NOMO-1 treated with dmso at 0.1 percent for 144 hours (cell line): ENCODE data around the gene PPP1R36.
A peak's percentile ranks its signal among the peaks of the same experiment; 100 is the strongest.
"Not testable (repeated sequence)": the region's sequence is repeated elsewhere in the genome, so short reads cannot be mapped to it uniquely, and the experiment has no call there.

Experiments
- DNase-seq: peaks from one replicate; lab custom pipeline; 2025; ENCODE audit not compliant: unreplicated experiment; lab: John Stamatoyannopoulos, UW

The PPP1R36 gene

GRCh38 chr14:64611358-64612020, 61.7 kb downstream of the PPP1R36 start:
- no peak for DNase-seq

GRCh38 chr14:64612021-64612380, 62.2 kb downstream of the PPP1R36 start:
- no peak for DNase-seq

GRCh38 chr14:64612971-64613666, 63.4 kb downstream of the PPP1R36 start:
- DNase-seq = no peak

- no peak for DNase-seq
Observed at GRCh38 chr14:64614166-64614565, 64.4 kb downstream of the PPP1R36 start.

GRCh38 chr14:64614805-64615391, 65.1 kb downstream of the PPP1R36 start:
- no peak for DNase-seq

GRCh38 chr14:64617872-64618408, 68.2 kb downstream of the PPP1R36 start:
- not testable (repeated sequence) for DNase-seq

GRCh38 chr14:64620910-64621309, 71.1 kb downstream of the PPP1R36 start:
- no peak for DNase-seq

- no peak for DNase-seq
Observed at GRCh38 chr14:64623554-64624165, 73.9 kb downstream of the PPP1R36 start.

- DNase-seq = no peak
Observed at GRCh38 chr14:64625386-64626232, 75.8 kb downstream of the PPP1R36 start.

GRCh38 chr14:64628940-64629408, 79.2 kb downstream of the PPP1R36 start:
- DNase-seq = no peak

GRCh38 chr14:64630778-64631177, 81.0 kb downstream of the PPP1R36 start:
- DNase-seq = no peak

GRCh38 chr14:64631222-64631621, 81.5 kb downstream of the PPP1R36 start:
- not testable (repeated sequence) for DNase-seq

GRCh38 chr14:64632056-64632455, 82.3 kb downstream of the PPP1R36 start:
- no peak for DNase-seq

GRCh38 chr14:64634558-64634957, 84.8 kb downstream of the PPP1R36 start:
- DNase-seq = no peak

- peak; percentile 70 for DNase-seq
Observed at GRCh38 chr14:64636208-64636979, 86.6 kb downstream of the PPP1R36 start.

GRCh38 chr14:64636980-64637429, 87.2 kb downstream of the PPP1R36 start:
- DNase-seq = no peak

GRCh38 chr14:64637735-64638473, 88.1 kb downstream of the PPP1R36 start:
- DNase-seq = no peak

GRCh38 chr14:64638625-64639024, 88.9 kb downstream of the PPP1R36 start:
- no peak for DNase-seq
